ENCODE results near the gene KLHL25. TPM values are rescaled to one million over a fixed set of nuclear protein-coding genes. Genes with fewer than 3 reads are reported as not detected.
A peak's percentile ranks its signal among the peaks of the same experiment; 100 is the strongest.

KLHL25 gene
- total and polyA plus RNA-seq, 2 of the 13 experiments (the other 11 are each of a cell fraction or from before 2014, with no cell fraction given) = 3.7 to 8.2 TPM

- TF ChIP-seq ZNF362 (CRISPR knock-in tag; IDR thresholded peaks at IDR 0.05; ENCODE audit: borderline replicate concordance) (no peak), SMAD1 (CRISPR knock-in tag; IDR thresholded peaks at IDR 0.05; ENCODE audit: borderline replicate concordance, low read depth) (0 out of 2 replicates have a peak, but pooled peaks have one; percentile 51), SP140L (CRISPR knock-in tag; IDR thresholded peaks at IDR 0.05; ENCODE audit: borderline replicate concordance) (0 out of 2 replicates have a peak, but pooled peaks have one; percentile 65), PBX3 (CRISPR knock-in tag; IDR thresholded peaks at IDR 0.05; ENCODE audit: borderline replicate concordance) (no peak), PHF20 (CRISPR knock-in tag; IDR thresholded peaks at IDR 0.05) (peak; percentile 46; the same call in 1 of the 2 replicates), ZNF180 (CRISPR knock-in tag; IDR thresholded peaks at IDR 0.05; ENCODE audit: borderline replicate concordance, low read depth) (no peak), ZNF234 (CRISPR knock-in tag; conservative IDR thresholded peaks at IDR 0.05) (no peak), SMAD9 (CRISPR knock-in tag; IDR thresholded peaks at IDR 0.05) (no peak), SP4 (CRISPR knock-in tag; IDR thresholded peaks at IDR 0.05) (0 out of 2 replicates have a peak, but pooled peaks have one; percentile 37), TOPORS (CRISPR knock-in tag; IDR thresholded peaks at IDR 0.05) (0 out of 2 replicates have a peak, but pooled peaks have one; percentile 25), HES4 (CRISPR knock-in tag; IDR thresholded peaks at IDR 0.05; ENCODE audit: borderline replicate concordance) (no peak), FLYWCH1 (CRISPR knock-in tag; IDR thresholded peaks at IDR 0.05) (no peak), ARNTL (CRISPR knock-in tag; IDR thresholded peaks at IDR 0.05) (peak; percentile 72; the same call in 1 of the 2 replicates), ZNF513 (CRISPR knock-in tag; conservative IDR thresholded peaks at IDR 0.05) (no peak), POGZ (CRISPR knock-in tag; IDR thresholded peaks at IDR 0.05) (peak; percentile 78), NFE2L2 (IDR thresholded peaks at IDR 0.05; ENCODE audit: low read length) (no peak), HOMEZ (CRISPR knock-in tag; IDR thresholded peaks at IDR 0.05; ENCODE audit: low read depth) (no peak)
- TF ChIP-seq, protein P1, sequence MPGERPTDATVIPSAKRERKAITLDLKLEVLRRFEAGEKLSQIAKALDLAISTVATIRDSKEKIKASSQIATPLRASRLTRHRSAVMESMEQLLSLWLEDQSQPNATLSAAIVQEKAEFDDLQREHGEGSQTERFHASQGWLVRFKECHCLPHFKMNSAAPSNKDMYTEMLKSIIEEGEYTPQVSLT (CRISPR knock-in tag; IDR thresholded peaks at IDR 0.05; ENCODE audit: borderline replicate concordance, low read depth) = no peak
- TF ChIP-seq, protein P2, sequence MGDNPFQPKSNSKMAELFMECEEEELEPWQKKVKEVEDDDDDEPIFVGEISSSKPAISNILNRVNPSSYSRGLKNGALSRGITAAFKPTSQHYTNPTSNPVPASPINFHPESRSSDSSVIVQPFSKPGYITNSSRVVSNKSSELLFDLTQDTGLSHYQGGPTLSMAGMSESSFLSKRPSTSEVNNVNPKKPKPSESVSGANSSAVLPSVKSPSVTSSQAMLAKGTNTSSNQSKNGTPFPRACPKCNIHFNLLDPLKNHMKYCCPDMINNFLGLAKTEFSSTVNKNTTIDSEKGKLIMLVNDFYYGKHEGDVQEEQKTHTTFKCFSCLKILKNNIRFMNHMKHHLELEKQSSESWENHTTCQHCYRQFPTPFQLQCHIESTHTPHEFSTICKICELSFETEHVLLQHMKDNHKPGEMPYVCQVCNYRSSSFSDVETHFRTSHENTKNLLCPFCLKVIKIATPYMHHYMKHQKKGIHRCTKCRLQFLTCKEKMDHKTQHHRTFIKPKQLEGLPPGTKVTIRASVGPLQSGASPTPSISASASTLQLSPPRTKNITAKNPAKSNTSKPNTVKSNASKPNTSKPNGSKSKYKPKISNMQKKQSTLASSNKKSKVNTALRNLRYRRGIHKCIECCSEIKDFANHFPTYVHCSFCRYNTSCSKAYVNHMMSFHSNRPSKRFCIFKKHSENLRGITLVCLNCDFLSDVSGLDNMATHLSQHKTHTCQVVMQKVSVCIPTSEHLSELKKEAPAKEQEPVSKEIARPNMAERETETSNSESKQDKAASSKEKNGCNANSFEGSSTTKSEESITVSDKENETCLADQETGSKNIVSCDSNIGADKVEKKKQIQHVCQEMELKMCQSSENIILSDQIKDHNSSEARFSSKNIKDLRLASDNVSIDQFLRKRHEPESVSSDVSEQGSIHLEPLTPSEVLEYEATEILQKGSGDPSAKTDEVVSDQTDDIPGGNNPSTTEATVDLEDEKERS (CRISPR knock-in tag; IDR thresholded peaks at IDR 0.05) = peak; percentile 73; the same call in 1 of the 2 replicates
These were observed 45.5 kb upstream of the KLHL25 start (continued) for GRCh38 chr15:85840079-85840801.

Measured in HepG2 (cell line).